NCI-H82 (cell line): ENCODE results near the gene USP48.
"Not testable (repeated sequence)": the region's sequence is repeated elsewhere in the genome, so short reads cannot be mapped to it uniquely, and the experiment has no call there.

Source experiments
- DNase-seq: peaks from one replicate; lab custom pipeline; 2025; lab: John Stamatoyannopoulos, UW

USP48 gene

DNA sequence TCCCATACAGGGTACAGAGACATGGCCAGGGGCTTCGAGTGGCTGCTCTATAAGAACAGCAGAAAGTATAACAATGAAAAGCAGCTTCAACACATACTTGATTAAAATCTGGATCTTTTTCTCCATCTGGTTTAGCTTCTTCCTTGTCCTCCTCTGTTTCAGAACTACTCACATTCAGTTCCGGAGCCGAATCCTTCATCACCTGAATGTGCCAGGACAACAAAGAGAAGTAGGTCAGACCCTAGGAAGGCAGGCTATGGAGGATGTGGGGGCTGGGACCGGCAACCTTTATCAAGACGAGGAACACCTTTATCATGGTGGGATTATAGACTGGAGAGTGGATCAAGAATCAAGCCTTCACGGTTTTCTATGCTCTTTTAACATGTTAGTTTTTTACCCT is 81.5 kb downstream of the USP48 start:
- DNase-seq, result no peak

DNA sequence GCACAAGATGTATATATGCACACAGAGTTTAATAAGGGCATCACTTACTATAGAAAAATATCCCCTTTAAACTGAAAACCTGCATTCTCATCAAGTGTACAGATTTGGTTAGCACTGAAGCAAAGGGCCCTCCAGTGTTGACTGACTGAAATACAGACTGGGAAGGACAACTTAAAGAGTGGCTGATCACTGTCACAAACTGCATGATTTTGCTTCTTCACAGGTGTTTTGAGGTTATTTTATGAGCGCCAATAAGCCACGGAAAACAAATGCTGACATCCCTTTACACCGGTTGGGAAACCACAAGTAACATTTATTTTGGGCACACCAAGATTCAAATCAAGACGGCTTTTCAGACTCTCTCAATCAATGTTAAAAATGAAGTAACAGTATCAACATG is 82.9 kb downstream of the USP48 start:
- no peak for DNase-seq

DNA sequence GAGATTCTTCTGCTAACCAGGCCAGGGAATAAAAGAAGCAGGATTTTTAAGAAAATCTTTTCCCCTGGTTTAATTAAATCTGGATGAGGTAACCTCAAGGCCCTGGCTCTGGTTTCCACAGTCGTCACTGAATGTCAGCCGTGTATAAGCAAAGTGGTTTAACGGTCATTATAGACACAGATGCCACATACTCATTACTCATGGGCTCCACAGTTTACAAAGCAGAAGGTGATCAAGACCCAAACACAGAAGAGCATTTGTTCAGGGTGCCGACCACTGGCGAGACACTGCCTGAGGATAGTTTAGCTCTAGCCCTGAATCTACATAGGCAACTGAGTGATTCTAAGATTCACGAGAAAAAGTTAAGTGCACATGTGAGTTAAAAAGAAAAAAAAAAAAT is 86.0 kb downstream of the USP48 start:
- DNase-seq, result no peak

DNA sequence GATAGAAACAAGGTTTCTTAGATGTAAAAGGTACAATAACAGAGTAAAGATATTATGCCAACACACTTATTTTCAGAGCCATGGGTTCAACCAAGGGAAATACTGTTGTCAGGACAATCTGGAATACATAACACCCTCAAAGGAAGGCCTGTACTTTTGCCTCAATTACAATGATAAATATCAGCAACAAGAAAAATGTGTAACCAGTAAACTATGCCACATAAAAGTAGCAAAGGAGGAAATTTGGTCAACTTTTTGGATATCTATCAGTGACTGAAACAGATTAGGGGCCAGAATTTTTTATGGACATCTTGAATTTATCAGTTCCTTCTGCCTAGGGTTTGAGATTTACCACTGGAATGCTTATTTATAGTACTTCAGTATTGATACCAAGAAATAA is 89.2 kb downstream of the USP48 start:
- no peak for DNase-seq

DNA sequence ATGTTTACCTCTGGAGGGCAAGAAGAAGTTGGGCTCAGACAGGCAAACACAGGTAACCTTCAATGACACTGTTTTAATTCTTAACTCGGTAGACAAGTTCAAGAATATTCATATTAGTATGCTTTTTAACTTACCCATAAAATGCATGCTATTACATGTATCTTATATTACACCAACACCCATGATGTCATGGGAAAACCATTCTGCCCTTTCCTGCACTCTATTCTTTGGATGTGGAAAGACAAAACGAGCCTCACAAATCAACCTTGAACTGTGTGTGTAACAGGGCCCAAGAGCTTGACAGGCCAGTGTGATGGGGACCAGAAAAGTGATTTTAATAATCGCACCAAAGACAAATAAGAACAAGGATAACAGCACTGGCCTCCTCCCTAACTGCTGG is 91.2 kb downstream of the USP48 start:
- no peak for DNase-seq

DNA sequence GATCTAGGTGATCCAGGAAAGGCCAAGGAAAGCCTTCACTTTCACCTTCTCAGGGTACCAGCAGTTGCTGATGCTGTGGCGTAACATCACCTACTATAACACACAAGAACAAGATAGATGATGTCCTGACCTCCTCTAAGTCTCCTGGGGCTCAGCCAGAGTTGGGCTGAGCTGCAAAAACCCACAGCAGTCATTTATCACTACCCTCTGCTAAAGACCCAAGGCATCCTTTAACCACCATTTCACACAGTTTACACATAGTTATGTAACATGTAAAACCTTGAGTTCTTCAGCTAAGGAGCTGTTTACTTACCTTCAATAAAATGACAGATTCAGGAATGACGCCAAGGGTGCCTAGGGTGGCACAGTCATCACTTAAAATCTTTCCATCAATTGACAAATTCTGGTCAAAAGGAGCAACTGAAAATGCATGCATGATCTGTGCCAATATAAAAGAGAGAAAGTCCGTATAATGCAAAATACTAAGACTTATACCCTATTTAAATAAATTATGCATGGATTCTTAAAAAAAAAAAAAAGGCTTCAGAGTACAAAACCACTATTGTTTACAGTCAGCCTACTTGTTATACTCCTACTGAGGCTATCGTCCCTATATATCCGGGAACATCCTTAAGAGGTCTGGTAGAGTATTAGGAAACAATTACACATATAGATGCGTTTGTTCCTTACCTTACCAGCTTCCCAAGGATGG is 93.1 kb downstream of the USP48 start:
- DNase-seq, result no peak

DNA sequence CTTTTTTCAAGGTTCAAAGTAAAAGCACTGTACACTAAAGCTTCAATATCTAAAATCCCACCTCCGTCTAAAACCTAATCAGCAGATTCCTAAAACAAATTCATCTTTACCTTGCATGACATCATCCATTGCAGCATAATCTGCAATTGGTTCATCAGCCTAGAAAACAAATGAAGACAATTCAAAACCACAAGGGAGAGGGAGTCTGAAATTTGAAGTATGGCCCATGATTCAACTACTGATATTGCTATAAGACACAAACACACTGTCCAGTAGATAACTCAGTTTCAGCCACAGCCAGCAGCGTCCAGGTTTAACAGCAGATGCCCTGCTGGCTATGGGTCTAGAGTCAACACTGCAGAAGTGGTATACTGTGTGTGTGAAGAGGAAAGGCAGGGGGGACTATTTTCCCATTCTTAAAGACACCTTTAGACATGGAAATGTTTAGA is 95.8 kb downstream of the USP48 start:
- no peak for DNase-seq

DNA sequence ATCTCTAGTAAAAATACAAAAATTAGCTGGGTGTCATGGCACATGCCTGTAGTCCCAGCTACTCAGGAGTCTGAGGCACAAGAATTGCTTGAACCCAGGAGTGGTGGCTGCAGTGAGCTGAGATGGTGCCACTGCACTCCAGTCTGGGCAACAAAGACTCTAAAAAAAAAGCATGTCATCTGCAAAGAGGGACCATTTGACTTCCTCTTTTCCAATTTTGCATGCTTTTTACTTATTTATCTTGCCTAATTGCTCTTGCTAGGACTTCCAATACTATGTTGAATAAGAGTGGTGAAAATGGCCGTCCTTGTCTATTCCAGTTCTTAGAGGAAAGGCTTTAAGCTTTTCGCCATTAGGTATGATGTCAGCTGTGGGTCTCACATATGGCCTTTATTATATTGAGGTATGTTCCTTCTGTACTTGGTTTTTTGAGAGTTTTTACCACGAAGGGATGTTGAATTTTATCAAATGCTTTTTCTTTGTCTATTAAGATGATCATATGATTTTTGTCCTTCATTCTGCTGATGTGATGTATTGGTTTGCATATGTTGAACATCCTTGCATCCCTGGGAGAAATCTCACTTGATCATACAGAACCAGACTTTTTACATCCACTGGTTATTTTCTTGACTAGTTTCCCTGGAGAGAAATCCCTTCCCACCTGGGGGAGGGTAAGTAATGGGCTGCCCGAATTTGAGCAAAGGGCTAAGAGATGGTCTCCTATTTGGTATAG is 96.8 kb downstream of the USP48 start:
- DNase-seq, result no peak

DNA sequence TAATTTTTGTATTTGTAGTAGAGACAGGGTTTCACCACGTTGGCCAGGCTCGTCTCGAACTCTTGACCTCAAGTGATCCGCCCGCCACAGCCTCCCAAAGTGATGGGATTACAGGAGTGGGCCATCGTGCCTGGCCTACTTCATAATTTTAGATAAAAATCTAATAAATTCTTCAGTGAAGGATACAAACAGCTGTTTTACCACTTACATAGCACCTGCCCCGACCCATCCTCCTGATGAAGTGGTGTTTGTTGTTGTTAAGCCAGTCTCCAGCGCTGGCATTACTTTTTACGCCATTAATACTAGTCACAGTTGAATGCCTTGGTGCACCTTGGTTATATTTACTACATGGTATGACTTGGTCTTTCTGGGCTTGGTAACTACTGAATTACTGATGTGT is 101.5 kb downstream of the USP48 start:
- DNase-seq, result no peak

DNA sequence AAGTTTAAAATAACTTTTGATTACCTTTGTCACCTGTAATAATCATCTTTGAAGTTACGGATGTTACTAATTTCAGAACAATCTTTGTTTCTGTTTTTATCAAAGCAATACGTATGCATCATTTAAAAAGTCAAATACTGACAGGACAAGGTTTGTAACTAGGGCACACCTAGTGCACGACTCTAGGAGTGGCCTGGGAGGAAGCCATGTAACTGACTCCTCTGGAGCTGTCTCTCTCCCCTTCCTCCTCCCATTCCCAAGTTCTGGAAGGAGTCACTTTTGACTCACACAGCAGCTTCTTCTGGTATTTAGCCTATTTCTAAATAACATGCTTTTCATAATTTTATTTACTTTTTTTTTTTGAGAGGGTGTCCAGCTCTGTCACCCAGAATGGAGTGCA is 102.0 kb downstream of the USP48 start:
- DNase-seq, result no peak

DNA sequence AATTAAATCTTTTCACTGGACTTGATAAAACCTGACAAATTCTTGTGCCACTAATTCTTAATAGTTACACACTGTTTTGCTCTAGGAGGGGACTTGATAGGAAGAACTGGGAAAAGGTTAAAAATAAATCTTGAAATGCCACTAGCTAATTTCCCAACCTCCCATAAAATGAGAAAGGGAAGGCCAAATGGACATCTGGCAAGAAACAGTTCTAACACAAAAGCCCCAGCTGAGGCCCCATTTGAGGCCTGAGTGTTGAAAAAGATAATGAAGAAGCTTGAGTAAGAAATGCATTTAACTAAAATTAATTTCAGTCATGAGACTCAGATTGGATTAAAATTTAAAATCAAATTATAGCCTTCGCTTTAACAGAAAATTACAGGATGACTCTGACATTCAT is 102.6 kb downstream of the USP48 start:
- DNase-seq, result no peak

DNA sequence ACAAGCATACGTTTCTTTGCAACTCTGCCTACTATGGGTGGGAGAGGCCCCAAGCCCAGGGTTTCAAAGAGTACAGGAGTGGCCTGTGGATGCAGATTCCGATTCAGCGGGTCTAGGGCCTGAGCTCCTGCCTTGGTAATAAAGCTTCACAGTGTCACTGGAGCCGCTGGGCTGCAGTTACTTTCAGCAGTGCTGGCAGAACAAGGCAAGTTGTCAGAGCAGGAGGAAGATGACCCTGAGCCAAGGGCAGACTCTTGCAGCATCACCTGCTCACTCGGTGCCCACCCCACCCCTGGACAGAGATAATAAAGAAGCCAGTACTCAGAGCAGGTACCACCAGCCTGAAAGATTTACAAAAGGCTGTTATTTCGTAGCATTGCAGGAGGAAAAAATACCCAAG is 105.8 kb downstream of the USP48 start:
- no peak for DNase-seq

DNA sequence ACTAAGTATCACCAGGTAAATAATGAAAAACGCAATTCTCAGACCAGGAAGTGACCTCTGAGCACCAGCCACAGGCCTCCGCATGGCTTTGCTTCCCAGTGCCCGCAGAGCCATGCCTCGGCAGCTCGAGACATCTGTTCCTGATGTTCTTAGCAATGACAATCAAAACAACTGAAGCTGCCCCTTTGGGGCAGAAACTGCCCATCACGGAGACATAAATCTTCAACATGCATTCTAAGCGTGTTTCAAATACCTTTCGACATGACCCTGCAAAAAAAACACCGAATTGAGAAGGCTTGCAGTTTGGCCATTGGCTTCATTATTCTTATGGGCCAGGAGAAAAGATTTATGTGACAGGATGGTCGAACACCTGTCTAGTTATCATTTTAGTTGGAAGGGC is 108.0 kb downstream of the USP48 start:
- no peak for DNase-seq

DNA sequence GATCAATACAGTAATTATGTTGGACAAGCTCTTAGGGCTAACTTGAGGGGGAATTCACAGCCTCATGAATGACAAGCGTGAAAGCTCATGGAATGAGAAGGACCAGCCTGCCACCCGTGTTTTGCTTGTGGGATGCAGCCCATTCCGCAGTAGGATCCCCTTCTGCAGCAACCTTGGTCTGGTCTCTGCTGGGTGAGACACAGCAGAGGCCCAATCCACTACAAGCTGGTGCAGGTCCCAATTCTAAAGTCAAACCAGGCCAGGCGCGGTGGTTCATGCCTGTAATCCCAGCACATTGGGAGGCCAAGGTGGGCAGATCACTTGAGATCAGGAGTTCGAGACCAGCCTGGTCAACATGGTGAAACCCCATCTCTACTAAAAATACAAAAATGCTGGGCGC is 109.1 kb downstream of the USP48 start:
- DNase-seq, result not testable (repeated sequence)

DNA sequence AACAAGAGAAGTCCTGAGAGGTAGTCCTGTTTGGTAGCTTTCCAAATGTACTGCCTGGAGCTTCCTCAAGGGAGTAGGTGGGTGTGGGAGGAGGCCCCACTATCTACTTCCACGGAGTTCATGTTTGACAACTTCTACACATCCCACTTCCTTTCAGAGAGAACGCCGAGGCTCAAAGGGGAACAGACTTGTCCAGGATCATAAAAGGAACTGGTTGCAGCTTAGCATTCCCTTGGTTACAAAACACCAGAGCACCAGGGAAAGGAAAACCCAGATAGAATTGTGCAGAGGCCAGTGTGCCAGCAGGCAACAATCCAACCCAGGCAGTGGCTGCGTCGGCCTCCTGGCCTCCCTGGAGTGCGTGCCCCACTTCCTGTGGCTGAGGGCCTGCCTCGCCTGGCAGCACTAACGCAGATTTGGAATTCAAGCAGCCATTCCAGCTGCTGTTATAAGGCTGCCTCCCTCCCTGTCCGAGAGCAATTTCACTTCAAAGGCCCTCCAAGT is 109.6 kb downstream of the USP48 start:
- no peak for DNase-seq

DNA sequence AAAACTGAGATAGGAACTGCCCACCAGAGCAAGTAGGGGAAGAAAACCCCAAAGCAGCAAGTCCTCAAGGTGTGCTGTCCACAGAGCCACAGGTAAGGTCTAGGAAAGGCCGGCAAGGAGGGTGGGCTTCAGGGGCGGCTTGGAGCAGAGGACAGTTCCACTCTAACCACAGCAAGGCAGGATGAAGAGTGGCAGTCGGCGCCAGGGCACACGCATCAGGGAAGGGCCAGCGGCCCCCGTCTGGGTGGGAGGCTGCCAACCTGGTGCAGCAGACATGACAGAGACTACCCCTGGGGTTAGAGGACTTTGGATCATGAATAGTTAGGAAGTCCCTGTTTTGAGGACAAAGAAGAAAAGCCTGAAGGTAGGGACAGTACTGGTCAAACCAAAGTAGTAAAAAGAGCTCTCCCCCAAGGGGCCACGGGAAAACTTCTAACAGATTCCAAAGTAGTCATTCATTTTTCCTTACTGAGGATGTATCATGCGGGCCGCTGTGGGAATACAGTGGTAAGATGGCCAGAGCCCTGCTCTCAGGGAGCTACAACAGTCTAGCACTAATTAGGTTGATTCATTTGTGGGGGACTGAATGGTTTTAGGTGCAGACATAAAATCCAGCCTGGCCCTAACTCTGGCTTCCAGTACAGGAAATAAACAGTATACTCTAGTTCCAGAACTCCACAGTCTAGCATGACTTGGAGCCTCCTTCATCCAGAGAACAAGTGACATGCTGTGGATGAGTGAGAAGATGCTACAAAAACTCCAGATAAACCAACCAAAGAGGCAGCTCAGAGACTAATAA is 110.3 kb downstream of the USP48 start:
- DNase-seq, result no peak

DNA sequence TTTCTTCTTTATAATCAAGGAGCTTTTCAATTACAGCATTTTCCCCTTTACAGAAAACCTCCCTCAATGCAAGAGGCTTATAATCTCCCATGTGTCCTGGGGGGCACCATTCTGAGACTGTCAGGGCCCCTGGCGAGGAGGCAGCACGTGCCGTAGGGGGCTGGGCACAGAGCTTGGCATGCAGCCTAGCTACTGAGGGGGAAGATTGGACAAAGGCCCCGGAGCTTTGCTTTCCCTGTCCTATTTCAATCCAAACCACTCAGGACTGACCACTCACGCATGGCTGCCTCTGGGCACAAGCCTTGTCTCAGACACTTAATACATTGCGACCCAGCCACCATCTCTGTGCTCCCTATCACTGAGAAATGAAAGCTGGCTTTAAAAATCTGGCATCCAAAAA is 111.0 kb downstream of the USP48 start:
- DNase-seq, result no peak

DNA sequence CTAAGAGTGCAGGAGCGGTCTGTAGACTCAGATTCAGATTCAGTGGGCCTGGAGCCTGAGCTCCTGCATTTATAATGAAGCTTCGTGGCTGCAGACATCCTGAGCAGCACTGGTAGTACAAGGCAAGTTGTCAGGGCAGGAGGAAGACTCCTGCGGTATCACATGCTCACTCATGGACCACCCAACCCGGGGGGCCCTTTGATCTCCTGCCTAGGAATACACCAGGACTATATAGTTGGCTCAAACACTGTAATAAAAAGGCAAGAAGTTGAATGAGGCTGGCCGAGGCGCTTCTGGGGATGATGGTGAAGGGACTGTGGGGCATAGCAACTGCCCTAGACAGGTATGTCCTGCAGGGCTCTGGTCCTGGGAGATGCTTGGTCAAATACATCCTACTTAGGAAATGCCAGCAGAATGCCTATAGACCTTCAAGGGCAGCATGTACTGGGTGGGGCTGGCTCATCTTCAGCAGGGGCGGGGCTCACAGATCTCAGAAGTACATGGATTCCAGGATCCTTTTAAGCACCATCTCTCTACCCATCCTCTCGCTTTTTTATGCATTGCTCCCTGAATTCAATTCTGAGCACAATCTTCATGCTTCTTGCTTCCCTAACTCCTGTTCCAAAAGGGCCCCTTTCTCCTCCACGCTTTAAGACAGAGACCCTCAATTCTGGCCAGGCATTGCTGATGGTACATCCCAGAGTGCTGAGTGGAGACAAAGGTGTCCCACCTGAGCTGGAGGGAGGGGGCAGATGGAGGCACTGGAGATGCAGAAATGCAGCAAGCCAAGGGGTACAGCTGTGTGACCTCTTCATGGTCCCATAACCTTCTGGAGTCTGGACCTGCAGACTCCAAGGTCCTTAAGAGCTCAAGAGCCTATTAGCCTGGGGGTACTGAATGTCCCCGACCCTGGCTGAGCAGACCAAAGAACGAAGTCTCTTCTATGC is 111.7 kb downstream of the USP48 start:
- DNase-seq, result no peak

DNA sequence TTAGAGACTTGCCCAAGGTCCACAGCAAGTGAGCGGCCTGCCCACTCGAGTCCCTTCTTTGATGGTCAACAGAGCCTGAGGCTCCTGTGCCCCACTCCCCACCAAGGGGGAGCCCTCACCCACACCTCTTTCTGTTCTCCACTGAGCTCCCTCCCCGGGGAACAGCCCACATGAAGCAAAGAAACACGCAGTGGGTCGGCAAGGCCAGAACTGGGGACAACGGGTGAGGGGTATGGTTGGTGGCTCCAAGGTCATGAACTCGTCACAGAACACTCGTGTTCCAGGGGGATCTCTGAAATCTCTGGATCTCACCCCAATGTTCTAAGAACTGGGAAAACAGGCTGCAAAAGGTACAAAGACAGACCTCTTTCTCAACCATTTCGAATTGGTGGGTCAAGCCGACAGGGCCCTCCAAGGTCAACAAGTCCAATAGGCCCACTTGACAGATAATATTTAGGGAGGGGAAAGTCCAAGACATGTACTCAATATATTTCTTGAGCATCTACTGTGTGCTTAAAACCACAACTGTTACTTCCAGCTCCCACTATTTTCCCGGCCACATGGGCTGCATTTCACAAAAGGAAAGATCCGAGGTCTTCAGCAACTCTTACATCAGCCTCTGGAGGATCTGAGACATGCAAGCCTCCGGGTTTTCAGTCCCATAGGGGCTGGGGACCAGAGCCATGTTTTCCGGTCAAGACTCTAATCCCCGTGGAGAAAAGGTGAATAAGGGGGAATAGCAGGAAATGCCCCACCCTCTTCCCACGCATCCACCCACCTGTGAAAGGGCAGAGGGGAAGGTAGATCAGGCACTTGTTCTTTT is 112.7 kb downstream of the USP48 start:
- no peak for DNase-seq

DNA sequence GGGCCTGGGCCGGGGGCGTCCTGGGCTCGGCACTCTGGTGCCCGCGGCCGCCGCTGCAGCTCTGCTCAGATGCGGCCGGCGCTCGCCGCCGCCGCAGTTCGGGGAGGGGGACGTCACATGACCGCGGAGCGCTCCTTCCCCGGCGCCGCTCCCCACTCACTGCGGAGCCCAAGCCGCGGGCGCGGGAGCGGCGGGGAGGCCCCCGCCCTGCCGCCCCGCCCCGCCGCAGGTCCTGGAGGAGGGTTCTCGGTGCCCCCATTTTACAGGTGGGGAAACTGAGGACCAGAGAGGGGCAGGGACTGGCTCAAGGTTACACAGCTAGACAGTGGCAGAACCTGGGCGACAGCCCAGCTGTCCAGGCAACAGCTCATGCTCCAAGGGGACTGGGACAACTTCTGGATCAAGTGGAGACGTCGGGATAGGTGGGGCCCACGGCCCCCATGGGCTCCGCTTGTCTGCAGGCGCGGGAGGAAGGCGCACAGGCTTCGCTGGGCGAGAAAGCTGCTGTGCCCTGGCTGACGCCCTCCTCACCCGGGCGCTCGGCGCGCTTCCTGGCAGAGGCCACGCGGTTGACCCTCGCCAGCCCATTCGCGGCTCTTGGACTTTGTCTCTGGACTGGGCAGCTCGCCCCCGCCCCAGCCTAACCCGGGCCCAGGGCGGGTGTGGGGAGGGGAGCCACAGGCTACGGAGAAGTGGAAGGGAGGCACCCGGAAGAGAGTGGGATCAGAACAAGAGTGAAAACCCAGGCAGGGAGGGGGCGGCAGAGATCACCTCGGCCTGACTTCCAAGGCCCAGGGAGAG is 113.5 kb downstream of the USP48 start, which contains the start of gene RAP1GAP:
TSS of gene RAP1GAP (minus strand) at position 100 of the 801 bp plus-strand sequence. CDS start 49,325 bp downstream, outside the sequence.
- DNase-seq, result peak; percentile 75
